ENCODE data around the gene VWC2. TPM values are rescaled to one million over a fixed set of nuclear protein-coding genes. Genes with fewer than 3 reads are reported as not detected.

Gene VWC2
- total and polyA plus RNA-seq, 2 donors (not counting 1 experiment from before 2014, with no cell fraction given) = not detected

DNA sequence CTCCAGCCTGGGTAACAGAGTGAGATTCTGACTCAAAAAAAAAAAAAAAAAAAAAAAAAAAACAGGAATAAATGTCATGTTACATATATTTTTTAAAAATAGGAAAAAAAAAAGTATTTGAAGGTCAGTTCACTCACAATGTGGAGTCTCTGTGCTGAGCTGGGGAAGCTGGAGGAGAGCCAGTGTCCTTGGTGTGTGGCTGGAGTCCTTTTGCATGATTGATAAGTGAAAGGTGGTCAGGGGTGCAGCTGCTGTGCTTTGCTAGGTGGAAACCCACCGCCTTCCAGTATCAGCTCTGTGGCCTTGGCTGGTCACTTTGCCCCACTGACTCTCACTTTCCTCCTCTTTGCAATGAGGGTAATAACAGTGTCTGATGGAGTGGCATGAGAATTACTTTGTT lies 101.9 kb downstream of the VWC2 start:
- TF ChIP-seq EZH2 (IDR thresholded peaks at IDR 0.05; ENCODE audit: borderline replicate concordance, insufficient read depth, low read depth, low read length, poor library complexity, severe bottlenecking) = no peak
- TF ChIP-seq, protein P1, sequence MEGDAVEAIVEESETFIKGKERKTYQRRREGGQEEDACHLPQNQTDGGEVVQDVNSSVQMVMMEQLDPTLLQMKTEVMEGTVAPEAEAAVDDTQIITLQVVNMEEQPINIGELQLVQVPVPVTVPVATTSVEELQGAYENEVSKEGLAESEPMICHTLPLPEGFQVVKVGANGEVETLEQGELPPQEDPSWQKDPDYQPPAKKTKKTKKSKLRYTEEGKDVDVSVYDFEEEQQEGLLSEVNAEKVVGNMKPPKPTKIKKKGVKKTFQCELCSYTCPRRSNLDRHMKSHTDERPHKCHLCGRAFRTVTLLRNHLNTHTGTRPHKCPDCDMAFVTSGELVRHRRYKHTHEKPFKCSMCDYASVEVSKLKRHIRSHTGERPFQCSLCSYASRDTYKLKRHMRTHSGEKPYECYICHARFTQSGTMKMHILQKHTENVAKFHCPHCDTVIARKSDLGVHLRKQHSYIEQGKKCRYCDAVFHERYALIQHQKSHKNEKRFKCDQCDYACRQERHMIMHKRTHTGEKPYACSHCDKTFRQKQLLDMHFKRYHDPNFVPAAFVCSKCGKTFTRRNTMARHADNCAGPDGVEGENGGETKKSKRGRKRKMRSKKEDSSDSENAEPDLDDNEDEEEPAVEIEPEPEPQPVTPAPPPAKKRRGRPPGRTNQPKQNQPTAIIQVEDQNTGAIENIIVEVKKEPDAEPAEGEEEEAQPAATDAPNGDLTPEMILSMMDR (IDR thresholded peaks at IDR 0.05) = no peak
- Histone ChIP-seq H3K4me3 (ENCODE audit: control extremely low read depth in 1 of 5, extremely low read depth in 1 of 5, insufficient read depth in 1 of 5, low read depth in 2 of 5, low read length in 4 of 5) (no peak overlapping the region), H3K9me3 (ENCODE audit: control extremely low read depth in 1 of 3, control insufficient read depth in 2 of 3, insufficient read depth in 1 of 3, low read length in 2 of 3) (no peaks in the 10 kb centered on the region), H3K27ac (ENCODE audit: low read length in 2 of 2) (no peak overlapping the region), H3K4me1 (ENCODE audit: control insufficient read depth in 2 of 2, insufficient read depth in 2 of 2, low read length in 2 of 2) (no peaks in the 10 kb centered on the region), H2AFZ (ENCODE audit: insufficient read depth, low read depth, low read length, poor library complexity, severe bottlenecking) (no peak overlapping the region), H3K9ac (ENCODE audit: low read length) (no peak overlapping the region), H3K79me2 (ENCODE audit: control insufficient read depth, insufficient read depth, low read length) (no peaks in the 10 kb centered on the region), H3K36me3 (replicated peaks in 1 of 2; ENCODE audit: control extremely low read depth in 1 of 2, control insufficient read depth in 1 of 2, extremely low read depth in 1 of 2, insufficient read depth in 2 of 2, low read length in 1 of 2) (no peaks in the 10 kb centered on the region), H4K20me1 (ENCODE audit: control insufficient read depth, insufficient read depth, low read length, poor library complexity, severe bottlenecking) (no peaks in the 10 kb centered on the region), H3K27me3 (replicated peaks in 1 of 4; ENCODE audit: control extremely low read depth in 1 of 4, control insufficient read depth in 3 of 4, insufficient read depth in 4 of 4, low read length in 3 of 4) (no peaks in the 10 kb centered on the region), H3K4me2 (replicated peaks; ENCODE audit: low read depth, low read length, poor library complexity, severe bottlenecking) (no peak overlapping the region)
- CTCF ChIA-PET = no interaction called here
- 100% methylated on average over 1 of the region's 1 CpG for whole genome bisulfite sequencing (ENCODE audit: insufficient coverage)
- intact Hi-C loops (cut with micrococcal nuclease) = no loop called here
- no peak for ATAC-seq (ENCODE audit: low read depth)
- Mint-ChIP-seq H3K4me1 (no peaks in the 10 kb centered on the region), H3K4me3 (no peak overlapping the region), H3K27ac (no peak overlapping the region), H3K9me3 (ENCODE audit: insufficient read depth) (no peaks in the 10 kb centered on the region), H3K27me3 (peaks cover 4% of the 10 kb centered on the region)
- no peak for DNase-seq
- POLR2A ChIA-PET = no interaction called here

DNA sequence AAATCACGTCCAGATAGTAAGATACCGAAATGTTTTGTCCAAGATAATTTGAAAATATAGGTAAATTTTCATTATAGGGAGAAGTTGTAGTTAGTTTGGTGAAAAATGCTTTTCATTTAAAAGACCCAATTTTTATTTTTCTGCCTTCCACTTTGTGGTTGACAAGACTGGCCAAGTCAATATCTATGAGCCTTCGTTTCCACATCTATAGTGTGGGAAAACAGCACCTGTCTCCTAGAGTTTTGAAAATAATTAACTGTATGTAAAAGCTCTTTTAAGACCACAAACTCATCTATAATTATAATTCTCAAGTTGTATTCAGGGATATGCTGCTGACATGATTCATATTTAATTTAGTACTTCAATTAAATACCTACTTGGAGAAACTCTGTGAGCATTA lies 102.8 kb downstream of the VWC2 start:
- CTCF ChIA-PET = no interaction called here
- H3K27ac Mint-ChIP-seq = no peak overlapping the region
- Histone ChIP-seq H3K9me3 (ENCODE audit: control extremely low read depth in 1 of 3, control insufficient read depth in 2 of 3, insufficient read depth in 1 of 3, low read length in 2 of 3) (no peaks in the 10 kb centered on the region), H3K79me2 (ENCODE audit: control insufficient read depth, insufficient read depth, low read length) (no peaks in the 10 kb centered on the region), H3K36me3 (replicated peaks in 1 of 2; ENCODE audit: control extremely low read depth in 1 of 2, control insufficient read depth in 1 of 2, extremely low read depth in 1 of 2, insufficient read depth in 2 of 2, low read length in 1 of 2) (no peaks in the 10 kb centered on the region), H2AFZ (ENCODE audit: insufficient read depth, low read depth, low read length, poor library complexity, severe bottlenecking) (no peak overlapping the region), H3K27ac (ENCODE audit: low read length in 2 of 2) (no peak overlapping the region), H3K27me3 (replicated peaks in 1 of 4; ENCODE audit: control extremely low read depth in 1 of 4, control insufficient read depth in 3 of 4, insufficient read depth in 4 of 4, low read length in 3 of 4) (no peaks in the 10 kb centered on the region), H4K20me1 (ENCODE audit: control insufficient read depth, insufficient read depth, low read length, poor library complexity, severe bottlenecking) (no peaks in the 10 kb centered on the region), H3K4me1 (ENCODE audit: control insufficient read depth in 2 of 2, insufficient read depth in 2 of 2, low read length in 2 of 2) (no peaks in the 10 kb centered on the region), H3K4me3 (ENCODE audit: control extremely low read depth in 1 of 5, extremely low read depth in 1 of 5, insufficient read depth in 1 of 5, low read depth in 2 of 5, low read length in 4 of 5) (no peak overlapping the region), H3K4me2 (replicated peaks; ENCODE audit: low read depth, low read length, poor library complexity, severe bottlenecking) (no peak overlapping the region), H3K9ac (ENCODE audit: low read length) (no peak overlapping the region)
- ATAC-seq (ENCODE audit: low read depth) (no peak), DNase-seq (no peak)
- H3K27me3 Mint-ChIP-seq = no peaks in the 10 kb centered on the region
- WGBS (ENCODE audit: insufficient coverage) = 80% methylated on average over 2 of the region's 3 CpGs
- POLR2A ChIA-PET = no interaction called here
- H3K9me3 Mint-ChIP-seq (ENCODE audit: insufficient read depth) = no peaks in the 10 kb centered on the region
- intact Hi-C loops (cut with micrococcal nuclease) = no loop called here
- H3K4me3 Mint-ChIP-seq = no peak overlapping the region
- no peaks in the 10 kb centered on the region for H3K4me1 Mint-ChIP-seq
- no peak for TF ChIP-seq EZH2 (IDR thresholded peaks at IDR 0.05; ENCODE audit: borderline replicate concordance, insufficient read depth, low read depth, low read length, poor library complexity, severe bottlenecking)
- TF ChIP-seq, protein P1 (IDR thresholded peaks at IDR 0.05) = no peak
